GM21515 (cell line): ENCODE data around the gene KRT83.
"Not testable (repeated sequence)": the region's sequence is repeated elsewhere in the genome, so short reads cannot be mapped to it uniquely, and the experiment has no call there.

Experiments
- ATAC-seq: cut with Tn5 transposase; IDR thresholded peaks from one replicate; pipeline ENCODE4 v1.9.1; 2021; ENCODE audit not compliant: unreplicated experiment

KRT83 gene

DNA sequence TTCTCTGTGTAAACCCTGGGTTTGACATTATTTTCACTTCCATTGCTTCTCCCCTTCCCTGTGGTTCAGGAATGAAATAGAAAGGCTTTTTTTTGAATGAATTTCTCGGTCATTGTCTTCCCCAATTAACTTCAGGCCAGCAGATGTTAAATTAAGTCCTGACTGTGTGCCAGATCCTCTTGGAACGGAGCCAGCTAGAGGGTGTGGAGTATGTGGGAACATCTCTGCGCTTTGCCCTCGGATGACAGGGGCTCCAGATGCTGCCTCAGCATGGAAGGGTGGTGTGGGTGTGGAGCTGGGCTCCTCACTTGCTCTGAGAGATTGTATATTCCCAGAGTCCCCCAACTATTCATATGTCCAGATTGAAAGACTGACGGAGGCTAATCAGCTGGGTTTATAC lies 33.0 kb upstream of the KRT83 start:
- ATAC-seq: no peak

DNA sequence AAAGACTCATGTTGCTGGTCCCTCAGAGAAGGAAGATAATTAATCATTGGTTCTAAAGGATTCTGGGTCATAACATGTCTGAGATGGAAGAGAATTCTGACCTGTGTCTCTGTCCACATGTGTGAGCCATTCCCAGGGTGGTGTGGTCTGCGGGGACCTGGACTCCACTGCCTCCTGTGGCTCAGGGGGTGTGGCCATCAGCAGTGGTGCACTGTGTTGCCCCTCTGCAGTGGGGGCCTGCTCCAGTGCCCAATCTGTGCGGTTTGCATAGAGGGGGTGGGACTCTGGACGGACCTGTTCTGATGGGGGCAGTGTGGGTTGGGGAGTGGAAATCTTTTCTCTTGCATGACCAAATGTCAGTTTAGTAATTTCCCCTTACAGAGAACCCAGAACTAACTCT lies 32.6 kb upstream of the KRT83 start:
- ATAC-seq: no peak

DNA sequence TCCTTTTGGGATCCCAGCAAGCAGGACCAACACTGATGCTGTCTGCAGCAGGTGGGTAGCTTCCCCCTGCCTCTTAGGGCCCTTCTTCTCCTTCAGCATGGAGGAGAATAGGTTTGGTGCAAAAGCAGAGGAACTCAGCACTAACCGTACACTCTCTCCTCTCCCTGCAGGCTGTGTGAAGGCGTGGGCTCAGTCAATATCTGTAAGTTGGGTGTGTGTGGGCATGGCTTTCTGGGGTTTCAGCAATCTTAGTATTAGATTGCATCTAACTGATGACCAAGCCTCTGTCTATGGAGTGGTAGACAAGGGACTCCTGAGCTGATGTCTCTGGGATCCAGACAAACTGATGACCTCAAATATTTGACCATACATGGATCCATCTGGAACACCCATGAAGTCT lies 31.8 kb upstream of the KRT83 start:
- no peak for ATAC-seq

DNA sequence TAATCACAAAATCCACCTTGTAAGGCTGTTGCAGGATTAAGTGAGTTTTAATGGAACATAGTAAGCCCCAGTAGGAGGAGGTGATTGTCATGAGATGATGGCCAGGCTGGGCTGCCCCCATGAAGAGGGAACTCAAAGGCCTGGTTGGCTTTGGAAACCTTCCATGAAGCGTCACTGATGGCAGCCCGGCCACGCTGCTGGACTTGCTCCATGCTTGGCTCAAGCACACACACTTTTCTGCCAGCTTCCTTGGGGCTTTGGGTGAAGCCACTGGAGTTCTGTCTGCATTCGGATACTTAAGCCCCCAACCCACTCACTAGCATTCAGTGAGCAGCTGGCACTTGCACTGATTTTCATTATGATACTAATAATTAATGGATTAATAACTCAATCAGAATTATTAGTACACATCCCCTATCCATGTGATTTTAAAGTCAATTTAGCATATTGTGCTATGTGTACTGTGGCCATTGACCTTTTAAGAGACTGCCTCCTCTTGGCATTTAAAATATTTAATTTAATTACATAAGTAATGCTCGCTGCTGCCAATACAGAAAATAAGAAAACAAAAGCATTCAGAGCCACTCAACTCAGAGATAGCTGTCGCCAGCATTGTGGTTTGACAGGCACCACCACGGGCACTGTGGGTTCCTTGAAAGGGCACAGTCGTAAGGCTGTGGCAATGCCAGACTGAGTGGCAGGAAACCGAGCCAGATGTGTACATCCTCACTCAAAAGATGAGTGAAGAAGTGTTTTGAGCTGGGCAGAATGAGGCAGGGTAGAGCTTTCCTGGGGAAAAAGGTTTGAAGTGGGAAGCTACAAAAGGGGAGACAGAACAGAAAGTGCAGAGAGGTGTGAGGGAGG lies 30.2 kb upstream of the KRT83 start:
- no peak for ATAC-seq

DNA sequence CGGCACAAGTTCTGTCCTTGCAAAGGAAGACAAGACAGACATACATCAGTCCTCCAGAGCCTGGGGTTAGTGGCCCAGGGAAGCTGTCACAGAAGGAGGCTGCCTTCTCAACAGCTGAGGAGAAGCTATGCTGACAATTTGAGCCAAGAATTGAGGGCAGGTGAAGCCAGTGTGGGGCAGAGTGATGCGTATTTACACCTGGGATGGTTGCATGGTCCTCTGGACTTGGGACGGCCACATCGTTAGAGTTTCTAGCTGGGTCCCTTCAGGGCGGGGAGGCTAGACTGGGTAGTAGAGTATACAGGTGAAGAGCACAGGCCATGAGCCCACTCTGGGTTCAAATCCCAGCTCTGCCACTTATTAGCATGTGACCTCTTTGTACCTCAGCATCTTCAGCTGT lies 29.6 kb upstream of the KRT83 start:
- ATAC-seq: no peak

DNA sequence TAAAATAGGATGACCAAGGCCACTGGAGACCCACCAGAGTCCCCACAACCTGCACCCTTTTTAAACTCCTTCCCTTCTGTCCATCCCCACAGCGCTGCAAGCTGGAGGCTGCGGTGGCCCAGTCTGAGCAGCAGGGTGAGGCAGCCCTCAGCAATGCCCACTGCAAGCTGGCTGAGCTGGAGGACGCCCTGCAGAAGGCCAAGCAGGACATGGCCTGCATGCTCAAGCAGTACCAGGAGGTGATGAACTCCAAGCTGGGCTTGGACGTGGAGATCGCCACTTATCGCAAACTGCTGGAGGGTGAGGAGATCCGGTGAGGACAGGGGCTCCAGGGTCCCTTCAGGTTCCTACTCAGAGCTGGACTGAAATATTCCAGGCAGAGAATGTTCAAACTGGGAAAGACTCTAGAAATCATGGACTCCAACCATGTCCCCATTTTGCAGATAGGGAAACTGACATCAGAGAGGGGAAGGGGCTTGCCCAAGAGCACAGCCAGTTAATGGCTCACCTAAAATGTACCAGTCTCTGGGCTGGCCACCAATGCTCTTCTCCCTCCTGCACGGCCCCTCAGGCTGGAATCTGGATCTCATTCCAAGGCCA lies 28.9 kb upstream of the KRT83 start:
- no peak for ATAC-seq

DNA sequence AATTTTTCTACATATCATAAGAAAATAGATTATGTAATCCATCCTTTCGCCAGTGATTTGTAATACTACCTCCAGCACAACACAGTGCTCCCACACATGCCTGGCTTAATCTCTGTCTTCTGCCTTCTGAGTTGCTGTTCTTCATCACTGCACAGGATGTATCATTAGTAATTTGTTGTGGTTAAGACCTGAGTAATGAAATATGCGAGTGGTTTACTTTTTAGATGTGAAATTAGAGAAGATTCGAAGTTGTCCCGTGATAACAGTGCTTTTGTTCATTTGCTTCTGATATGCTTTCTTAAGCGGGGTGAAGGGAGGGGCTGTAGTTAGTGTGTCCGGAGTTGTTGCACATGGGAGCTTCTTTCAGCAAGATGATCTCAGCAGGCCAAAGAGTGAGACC lies 28.0 kb upstream of the KRT83 start:
- no peak for ATAC-seq

DNA sequence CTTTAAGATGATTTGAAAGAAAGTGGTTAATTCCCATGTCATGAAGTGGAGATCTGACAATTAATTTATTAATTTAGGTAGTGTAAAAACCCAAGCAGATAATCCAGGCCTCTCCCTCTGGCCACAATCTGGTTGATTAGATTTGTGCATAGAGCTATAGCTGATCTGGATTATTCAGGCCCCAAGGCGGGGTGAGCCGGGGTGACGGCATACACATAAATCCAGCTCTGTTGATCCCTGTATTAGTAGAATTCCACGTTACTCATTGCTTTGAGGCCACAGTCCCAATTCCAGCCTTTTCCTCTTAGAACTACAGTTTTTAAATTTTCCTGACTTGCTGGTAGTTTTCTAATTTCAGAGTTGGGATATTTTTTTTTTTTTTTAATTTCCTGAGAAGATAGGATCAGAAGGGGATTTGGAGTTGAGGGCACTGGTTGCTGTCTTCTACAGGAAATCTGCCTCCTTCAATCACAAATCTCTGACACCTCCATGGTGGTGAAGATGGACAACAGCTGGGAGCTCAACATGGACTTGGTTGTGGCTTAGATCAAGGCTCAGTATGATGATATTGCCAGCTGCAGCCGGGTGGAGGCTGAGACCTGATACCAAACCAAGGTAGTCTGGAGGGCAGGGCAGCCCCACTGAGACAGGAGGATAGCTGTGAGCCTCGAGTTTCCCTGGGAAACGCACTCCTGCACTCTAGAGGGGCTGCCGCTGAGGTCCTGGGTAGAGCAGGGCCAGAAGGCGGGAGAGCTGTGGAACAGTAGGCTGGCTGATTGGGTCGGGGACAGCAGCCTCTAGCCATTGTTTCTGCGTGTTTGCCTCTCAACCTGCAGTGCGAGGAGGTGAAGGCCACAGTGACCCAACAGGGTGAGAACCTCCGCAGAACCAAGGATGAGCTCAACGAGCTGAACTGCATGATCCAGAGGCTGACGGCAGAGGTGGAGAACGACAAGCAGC lies 26.6 kb upstream of the KRT83 start:
- no peak for ATAC-seq

DNA sequence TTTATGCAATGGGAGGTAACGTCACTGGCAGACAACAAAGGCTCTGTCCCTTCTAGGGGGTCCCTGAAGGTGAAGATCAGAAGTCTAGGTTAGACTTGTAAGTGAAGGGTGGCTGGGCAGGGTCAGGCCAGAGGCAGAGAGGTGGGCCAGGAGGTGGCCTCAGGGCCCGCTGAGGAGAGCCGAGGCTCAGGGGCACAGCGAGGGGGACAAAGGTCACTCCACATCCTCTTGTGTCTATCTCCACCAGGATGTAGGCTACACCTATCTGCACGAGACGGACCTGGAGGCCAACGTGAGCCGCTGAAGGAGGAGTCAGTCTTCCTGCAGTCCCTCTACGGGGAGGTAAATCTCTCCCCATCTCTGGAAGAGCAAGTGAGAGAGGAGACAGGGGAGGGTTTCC lies 25.8 kb upstream of the KRT83 start:
- ATAC-seq: no peak

DNA sequence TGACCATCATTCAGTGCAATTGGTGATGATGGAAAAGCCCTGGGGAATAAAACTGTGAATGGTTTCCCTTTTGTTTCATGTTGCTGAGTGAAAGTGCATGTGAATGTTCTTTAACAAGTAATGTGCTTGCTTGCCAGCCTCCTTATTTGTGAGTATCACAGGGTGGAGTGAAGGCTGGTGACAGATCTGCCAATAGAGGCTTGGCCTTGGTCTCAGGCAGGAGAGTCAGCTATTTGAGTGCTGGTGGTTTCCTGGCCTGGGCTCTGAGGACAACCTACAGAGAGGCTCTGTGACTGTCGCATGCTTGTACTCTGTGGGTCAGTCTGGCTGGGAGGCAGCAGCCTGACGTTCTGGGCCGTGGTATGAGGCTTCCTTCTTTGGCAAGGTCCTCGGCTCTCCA lies 25.4 kb upstream of the KRT83 start:
- ATAC-seq: no peak

DNA sequence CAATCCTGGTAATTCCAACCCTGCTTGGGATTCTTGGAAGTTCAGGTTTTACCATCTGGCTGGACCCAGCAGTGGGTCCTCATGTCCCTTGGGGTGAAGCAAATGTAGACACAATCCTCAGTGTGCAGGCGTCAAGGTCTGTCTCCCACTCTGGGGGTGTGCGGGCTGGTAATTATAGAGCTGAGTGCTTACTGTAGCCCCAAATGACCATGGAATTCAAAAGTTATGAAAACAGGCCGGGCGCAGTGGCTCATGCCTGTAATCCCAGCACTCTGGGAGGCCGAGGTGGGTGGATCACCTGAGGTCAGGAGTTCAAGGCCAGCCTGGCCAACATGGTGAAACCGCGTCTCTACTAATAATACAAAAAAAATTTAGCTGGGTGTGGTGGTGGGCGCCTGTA lies 23.8 kb upstream of the KRT83 start:
- ATAC-seq: not testable (repeated sequence)

DNA sequence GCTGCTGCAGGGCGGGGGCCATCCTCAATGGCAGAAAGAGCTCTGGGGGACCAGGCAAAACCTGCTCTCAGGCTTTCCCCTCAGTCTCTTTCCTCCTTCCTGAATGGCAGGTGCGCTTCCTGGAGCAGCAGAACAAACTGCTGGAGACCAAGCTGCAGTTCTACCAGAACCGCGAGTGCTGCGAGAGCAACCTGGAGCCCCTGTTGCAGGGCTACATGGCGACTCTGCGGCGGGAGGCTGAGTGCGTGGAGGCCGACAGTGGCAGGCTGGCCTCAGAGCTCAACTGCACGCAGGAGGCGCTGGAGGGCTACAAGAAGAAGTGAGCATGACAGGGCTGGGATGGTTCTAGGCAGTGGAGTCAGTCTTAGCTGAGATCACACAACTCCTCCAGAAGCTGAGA lies 22.9 kb upstream of the KRT83 start:
- ATAC-seq: no peak

DNA sequence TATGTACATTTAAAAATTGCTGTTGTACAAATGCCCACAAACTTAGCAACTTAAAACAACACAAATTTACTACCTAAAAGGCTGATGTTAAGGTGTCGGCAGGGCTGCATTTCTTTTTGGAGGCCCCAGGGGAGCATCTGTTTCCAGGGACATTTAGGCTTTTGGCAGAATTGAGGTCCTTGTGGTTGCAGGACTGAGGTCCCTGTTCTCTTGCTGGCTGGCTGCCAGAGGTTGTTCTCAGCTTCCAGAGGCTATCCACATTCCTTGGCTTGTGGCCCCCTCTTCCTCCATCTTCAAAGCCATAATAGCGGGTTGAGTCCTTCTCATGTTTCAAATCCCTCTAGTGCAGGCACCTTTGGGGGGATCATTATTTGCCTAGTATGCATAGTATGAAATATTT lies 22.4 kb upstream of the KRT83 start:
- no peak for ATAC-seq

DNA sequence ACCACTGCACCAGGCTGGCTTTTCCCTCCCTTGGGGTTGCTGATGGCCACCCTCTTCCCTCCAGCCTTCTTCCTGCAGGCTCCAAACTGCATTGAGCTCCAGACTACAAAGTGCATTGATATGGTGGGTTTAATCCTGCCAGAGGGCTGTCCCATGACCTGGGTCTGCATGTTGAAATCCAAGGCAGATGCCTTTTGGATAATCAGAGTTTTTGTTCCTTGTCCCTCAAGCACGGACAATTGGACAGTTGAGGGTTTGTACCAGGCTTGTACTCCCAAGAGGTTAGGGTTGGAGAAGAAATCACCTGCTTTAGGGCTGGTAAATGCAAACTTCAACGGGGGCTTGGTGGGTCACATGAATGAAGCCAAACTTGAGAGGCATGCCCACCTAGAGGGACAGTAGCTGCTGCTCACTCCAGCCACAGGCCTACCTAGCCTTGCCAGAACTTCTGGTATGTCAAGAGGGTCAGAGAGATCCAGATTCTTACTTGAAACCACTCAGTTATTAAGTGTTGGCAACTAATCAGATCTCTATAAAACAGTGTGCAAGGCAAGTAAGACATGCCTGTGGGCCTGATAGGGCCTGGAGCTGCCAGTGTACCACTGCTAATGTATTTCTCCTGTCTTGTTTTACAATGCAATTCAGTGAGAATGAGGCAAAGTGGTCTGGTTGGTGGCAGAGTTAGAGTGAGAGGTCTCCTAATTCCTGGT lies 21.7 kb upstream of the KRT83 start:
- ATAC-seq: no peak

DNA sequence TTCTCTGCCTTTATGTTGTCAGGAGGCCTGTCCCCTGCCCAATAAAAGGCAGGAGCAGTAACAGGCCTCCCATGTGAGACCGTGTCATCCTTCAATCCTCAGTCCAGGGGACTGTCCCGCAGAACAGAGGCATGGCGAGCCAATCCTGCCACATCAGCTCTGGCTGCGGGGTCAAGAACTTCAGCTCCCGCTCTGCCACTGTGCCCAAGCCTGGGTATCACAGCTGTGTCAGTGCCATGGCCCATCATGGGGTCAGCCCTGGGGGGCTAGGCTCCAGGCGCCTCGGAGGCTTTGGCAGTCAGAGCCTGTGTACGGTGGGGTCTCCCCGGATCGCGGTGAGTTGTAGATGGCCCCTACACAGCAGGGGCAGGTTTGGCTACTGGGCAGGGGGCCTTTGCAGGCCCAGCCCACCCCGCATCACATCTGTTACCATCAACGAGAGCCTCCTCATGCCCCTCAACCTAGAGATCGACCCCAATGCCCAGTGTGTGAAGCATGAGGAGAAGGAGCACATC lies 19.9 kb upstream of the KRT83 start:
- no peak for ATAC-seq

DNA sequence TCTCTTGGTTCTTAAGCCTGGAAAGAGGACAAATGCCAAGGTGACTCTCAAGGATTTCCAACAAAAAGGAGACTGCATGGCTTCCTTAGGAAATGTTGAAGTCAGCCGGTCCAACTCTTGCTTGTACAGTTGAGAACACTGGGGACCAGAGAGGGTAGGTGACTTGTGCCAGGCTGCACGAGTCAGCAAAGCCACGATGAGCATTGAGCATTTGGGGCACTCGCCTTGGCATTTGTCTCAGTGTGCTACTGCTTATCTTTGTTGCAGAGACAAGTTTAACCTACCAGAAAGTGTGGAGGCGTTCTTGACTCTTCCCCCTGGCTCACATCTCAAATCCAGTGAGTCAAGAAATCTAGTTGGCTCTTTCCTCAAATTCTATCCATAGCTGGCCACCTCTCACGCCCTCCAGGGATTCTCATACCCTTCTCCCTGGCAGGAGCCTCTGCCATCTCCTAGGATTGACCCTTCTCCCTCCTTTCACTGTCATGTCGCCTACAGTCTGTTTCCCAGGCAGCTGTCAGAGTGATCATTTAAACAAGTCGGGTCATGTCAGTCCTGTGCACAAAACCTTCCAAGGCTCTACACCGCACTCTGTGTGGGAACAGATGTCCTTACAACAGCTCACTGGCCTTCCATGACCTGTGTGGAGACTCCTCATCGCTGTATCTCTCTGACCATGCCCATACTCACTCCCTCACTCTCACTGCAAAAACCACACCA lies 17.2 kb upstream of the KRT83 start:
- no peak for ATAC-seq

DNA sequence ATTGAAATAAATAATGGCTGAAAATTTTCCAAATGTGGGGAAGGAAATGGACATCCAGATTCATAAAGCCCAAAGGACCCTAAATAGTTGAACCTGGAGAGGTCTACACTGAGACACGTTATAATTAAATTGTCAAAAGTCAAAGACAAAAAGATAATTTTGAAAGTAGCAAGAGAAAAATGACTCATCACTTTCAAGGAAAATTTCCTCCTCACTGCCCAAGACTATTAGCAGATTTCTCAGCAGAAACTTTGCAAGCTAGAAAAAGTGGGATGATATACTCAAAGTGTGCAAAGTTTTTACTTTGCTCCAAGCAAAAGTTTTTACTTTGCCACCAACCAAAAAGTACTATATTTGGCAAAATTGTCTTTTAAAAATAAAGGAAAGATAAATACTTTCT lies 15.9 kb upstream of the KRT83 start:
- no peak for ATAC-seq

DNA sequence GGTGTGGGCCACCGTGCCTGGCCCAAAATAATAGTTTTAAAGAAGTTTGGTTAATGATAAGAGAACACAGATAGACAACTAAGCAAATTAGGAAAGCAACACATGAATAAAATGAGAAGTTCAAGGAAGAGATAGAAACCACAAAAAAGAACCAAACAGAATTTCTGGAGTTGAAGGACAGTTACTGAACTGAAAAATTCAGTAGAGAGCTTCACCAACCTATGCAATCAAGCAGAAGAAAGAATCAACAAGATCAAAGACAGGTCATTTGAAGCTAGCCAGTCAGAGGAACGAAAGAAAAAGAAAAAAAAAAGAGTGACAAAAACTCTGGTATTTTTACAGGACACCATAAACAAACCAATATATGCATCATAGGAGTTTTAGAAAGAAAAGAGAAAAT lies 15.4 kb upstream of the KRT83 start:
- no peak for ATAC-seq

DNA sequence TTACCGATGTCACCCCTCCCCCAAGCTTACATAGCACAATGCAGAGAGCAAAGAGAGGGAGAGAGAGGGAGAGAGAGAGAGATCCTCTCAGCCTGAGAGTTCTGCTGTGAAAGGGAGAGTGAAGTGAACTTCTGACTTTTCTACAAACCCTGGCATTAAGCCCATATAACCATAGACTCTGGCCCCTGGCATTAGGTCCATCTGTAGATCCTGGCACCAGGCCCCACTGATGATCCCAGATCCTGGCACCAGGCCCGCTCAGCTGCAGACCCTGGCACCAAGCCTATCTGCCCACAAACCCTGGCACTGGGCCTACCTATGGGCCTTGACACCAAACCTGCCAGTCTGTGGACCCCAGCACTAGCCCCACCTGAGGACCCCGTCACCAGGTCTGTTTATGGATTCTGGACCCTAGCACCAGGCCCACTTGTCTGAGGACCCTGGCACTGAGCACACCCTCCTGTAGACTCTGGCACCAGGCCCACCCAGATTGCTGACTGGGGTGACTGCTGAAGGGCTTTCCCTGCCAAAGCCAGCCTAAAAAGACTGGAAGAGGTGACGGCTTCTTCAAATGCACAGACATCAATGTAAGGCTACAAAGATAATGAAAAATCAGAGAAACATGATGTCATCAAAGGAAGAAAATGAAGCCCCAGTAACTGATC lies 14.5 kb upstream of the KRT83 start:
- no peak for ATAC-seq

DNA sequence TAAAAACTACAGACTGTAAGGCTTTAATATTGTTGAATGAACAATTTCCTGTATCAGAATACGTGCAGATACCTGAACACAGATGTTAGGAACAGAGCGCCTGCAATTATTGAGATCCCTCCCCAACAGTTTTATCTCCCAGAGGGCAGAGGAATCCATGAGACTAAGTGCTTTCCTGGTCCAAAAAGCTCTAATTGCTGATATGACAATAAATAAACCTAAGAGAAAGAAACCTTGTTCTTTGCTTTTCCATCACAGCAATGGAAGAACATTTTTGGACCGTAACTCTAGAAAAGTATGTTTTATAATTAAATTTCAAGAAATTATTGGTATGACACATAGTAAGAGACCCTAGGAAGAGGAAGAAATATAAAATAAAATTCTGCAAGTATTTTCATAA lies 13.0 kb upstream of the KRT83 start:
- ATAC-seq: no peak
